Uterus (tissue), 2 donors: ENCODE data around the gene GRM1.

Experiments
- CTCF ChIP-seq, 4 experiments: fragments of 200-600 bp in 2 of 4; fragments of 450-650 bp in 2 of 4; sonication (generic) in 2 of 4; IDR thresholded peaks; one replicate each; pipeline ENCODE4 v1.5.1; 2016 to 2019; ENCODE audit warnings: antibody characterized with exemption in 4 of 4, mild to moderate bottlenecking in 2 of 4, moderate library complexity in 1 of 4
- POLR2A ChIP-seq, 2 donors: fragments of 450-650 bp; IDR thresholded peaks; one replicate each; pipeline ENCODE4 v1.6.1; 2016; ENCODE audit warnings: antibody characterized with exemption in 2 of 2, mild to moderate bottlenecking in 1 of 2, moderate library complexity in 1 of 2

GRCh38 chr6:146441907-146442306 is 413.0 kb downstream of the GRM1 start:
- TF ChIP-seq CTCF (IDR thresholded peaks at IDR 0.05) (no peak), POLR2A (IDR thresholded peaks at IDR 0.05) (no peak)
